Measurements from ENCODE around the gene B4GALT1.

Gene B4GALT1

GRCh38 chr9:33065157-33066076 is 101.7 kb downstream of the B4GALT1 start:
- no peak for TF ChIP-seq CTCF (IDR thresholded peaks at IDR 0.05; ENCODE audit: insufficient read depth, low read depth, low read length, missing control alignments)
- no peak overlapping the region for H3K4me3 ChIP-seq (ENCODE audit: low read length)
- no peak for DNase-seq (ENCODE audit: low read depth)
